Testis (tissue), 2 donors: ENCODE measurements around the gene SSBP3.

Source experiments
- POLR2A ChIP-seq: fragments of 450-650 bp; IDR thresholded peaks from one replicate; pipeline ENCODE4 v1.6.1; 2017; ENCODE audit warnings: antibody characterized with exemption, mild to moderate bottlenecking, moderate library complexity
- TF ChIP-seq, protein P1 (sequence below), 3 experiments: fragments of 450-650 bp in 2 of 3; fragments of 200-600 bp in 1 of 3; sonication (generic) in 1 of 3; IDR thresholded peaks; one replicate each; pipeline ENCODE4 v1.5.1; 2016 to 2019; ENCODE audit warnings: antibody characterized with exemption in 3 of 3, mild to moderate bottlenecking in 2 of 3, moderate library complexity in 1 of 3

DNA sequence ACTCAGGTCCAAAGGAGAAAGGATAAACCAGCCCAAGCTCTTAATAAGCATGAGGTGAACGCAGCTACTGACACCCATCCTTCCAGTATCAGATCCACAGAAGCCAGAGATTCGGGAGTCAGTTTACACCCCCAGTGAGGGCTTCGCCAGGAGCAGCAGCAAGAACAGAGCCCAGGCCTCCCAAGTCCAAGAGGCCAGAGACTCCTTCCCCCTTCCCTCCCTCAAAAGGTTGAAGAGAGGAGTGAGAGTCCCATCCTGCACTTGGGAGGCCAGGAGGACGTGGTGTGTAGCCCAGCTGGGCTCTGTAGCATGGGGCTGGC, 133.5 kb downstream of the SSBP3 start:
- TF ChIP-seq, protein P1, sequence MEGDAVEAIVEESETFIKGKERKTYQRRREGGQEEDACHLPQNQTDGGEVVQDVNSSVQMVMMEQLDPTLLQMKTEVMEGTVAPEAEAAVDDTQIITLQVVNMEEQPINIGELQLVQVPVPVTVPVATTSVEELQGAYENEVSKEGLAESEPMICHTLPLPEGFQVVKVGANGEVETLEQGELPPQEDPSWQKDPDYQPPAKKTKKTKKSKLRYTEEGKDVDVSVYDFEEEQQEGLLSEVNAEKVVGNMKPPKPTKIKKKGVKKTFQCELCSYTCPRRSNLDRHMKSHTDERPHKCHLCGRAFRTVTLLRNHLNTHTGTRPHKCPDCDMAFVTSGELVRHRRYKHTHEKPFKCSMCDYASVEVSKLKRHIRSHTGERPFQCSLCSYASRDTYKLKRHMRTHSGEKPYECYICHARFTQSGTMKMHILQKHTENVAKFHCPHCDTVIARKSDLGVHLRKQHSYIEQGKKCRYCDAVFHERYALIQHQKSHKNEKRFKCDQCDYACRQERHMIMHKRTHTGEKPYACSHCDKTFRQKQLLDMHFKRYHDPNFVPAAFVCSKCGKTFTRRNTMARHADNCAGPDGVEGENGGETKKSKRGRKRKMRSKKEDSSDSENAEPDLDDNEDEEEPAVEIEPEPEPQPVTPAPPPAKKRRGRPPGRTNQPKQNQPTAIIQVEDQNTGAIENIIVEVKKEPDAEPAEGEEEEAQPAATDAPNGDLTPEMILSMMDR (IDR thresholded peaks at IDR 0.05), result peak in 1 of 3 experiments; percentile 10
- TF ChIP-seq POLR2A, result no peak
